HL-60 (cell line): ENCODE data around the gene FAM240A.

Experiments
- DNase-seq, 2 experiments: peaks; one replicate each; pipeline ENCODE4 v3.0.0-alpha.2; 2010 to 2020; ENCODE audit warnings: low read depth in 1 of 2, low spot score in 1 of 2
- H3K27ac ChIP-seq: fragments of 250-450 bp; sonication (Bioruptor Pico); replicated peaks from 2 replicates; pipeline ENCODE4 v1.5.1; 2020; ENCODE audit warnings: mild to moderate bottlenecking, moderate library complexity
- H3K27me3 ChIP-seq: fragments of 250-450 bp; sonication (Bioruptor Pico); 2 replicates; pipeline ENCODE4 v1.5.1; 2021; ENCODE audit warnings: mild to moderate bottlenecking, moderate library complexity; ENCODE audit not compliant: insufficient read depth, poor library complexity, severe bottlenecking
- H3K4me3 ChIP-seq: replicated peaks from 2 replicates; pipeline ENCODE4 v1.5.1; 2011; ENCODE audit warnings: mild to moderate bottlenecking, control low read depth, low read length; ENCODE audit not compliant: insufficient read depth
- CTCF ChIP-seq: IDR thresholded peaks from one replicate; pipeline ENCODE4 v1.5.1; 2011; ENCODE audit warnings: low read length, control low read depth, inconsistent platforms; ENCODE audit not compliant: insufficient read depth
- GABPA ChIP-seq: IDR thresholded peaks from 2 replicates; pipeline ENCODE4 v1.6.1; 2012; ENCODE audit warnings: low read depth
- POLR2AphosphoS5 ChIP-seq: IDR thresholded peaks from 2 replicates; pipeline ENCODE4 v1.6.1; 2012; ENCODE audit warnings: low read depth
- REST ChIP-seq: IDR thresholded peaks from 2 replicates; pipeline ENCODE4 v1.6.1; 2012; ENCODE audit warnings: low read depth; ENCODE audit not compliant: insufficient replicate concordance
- SPI1 ChIP-seq: IDR thresholded peaks from 2 replicates; pipeline ENCODE4 v1.6.1; 2012; ENCODE audit warnings: low read depth, mild to moderate bottlenecking, borderline replicate concordance

FAM240A gene

GRCh38 chr3:46632792-46633191 is 20.5 kb downstream of the FAM240A start:
- no peak for TF ChIP-seq CTCF
- no peak for TF ChIP-seq SPI1
- TF ChIP-seq REST = no peak
- TF ChIP-seq GABPA = no peak
- TF ChIP-seq POLR2AphosphoS5 = no peak
- Histone ChIP-seq H3K4me3 (no peak overlapping the region), H3K27me3 (no peaks in the 10 kb centered on the region), H3K27ac (no peak overlapping the region)
- DNase-seq = peak in 1 of 2 experiments; percentile 7

GRCh38 chr3:46634856-46635255 is 22.5 kb downstream of the FAM240A start:
- TF ChIP-seq REST (no peak), POLR2AphosphoS5 (no peak), SPI1 (no peak), GABPA (no peak), CTCF (no peak)
- no peak for DNase-seq
- no peak overlapping the region for H3K4me3 ChIP-seq
- H3K27ac ChIP-seq = no peak overlapping the region
- H3K27me3 ChIP-seq = no peaks in the 10 kb centered on the region

- H3K27ac ChIP-seq = no peak overlapping the region
- no peak for DNase-seq
- TF ChIP-seq CTCF (no peak), SPI1 (no peak), REST (no peak), POLR2AphosphoS5 (no peak), GABPA (no peak)
- no peak overlapping the region for H3K4me3 ChIP-seq
- H3K27me3 ChIP-seq = no peaks in the 10 kb centered on the region
Observed at GRCh38 chr3:46639221-46639620, 26.9 kb downstream of the FAM240A start.
